HCT116 (cell line): ENCODE results near the gene CALN1. TPM values are rescaled to one million over a fixed set of nuclear protein-coding genes. Genes with fewer than 3 reads are reported as not detected.

Source experiments
- ATAC-seq: fragments of 200-7000 bp; cut with Tn5 transposase; 2 replicates; pipeline ENCODE4 v1.9.1; 2020; ENCODE audit warnings: mild to moderate bottlenecking, moderate library complexity
- BruUV-seq: library from RNA; stranded (reverse); fragments of 400-500 nt; replicated peaks from 2 replicates; lab custom pipeline; 2021; lab: Mats Ljungman, UMichigan
- CTCF ChIA-PET: fragments of 300-600 bp; sonication (Branson Sonifier 250); formaldehyde crosslinking; loops from one replicate; lab custom pipeline; 2021; ENCODE audit warnings: antibody characterized with exemption; lab: Charles Lee
- POLR2A ChIA-PET: fragments of 300-600, 350-600 bp; sonication (Branson Sonifier 250); formaldehyde crosslinking; loops from one replicate; lab custom pipeline; 2021; ENCODE audit warnings: antibody characterized with exemption; lab: Charles Lee
- RAD21 ChIA-PET, 2 experiments: fragments of 300-600 bp; sonication (Branson Sonifier 250); formaldehyde crosslinking; loops; one replicate each; lab custom pipeline; 2023; ENCODE audit warnings: low total read pairs in 2 of 2; ENCODE audit not compliant: uncharacterized antibody in 2 of 2, unreplicated experiment in 2 of 2, low non-redundant PET in 1 of 2; lab: Charles Lee
- DNase-seq: peaks from one replicate; pipeline ENCODE4 v3.0.0-alpha.2; 2010; ENCODE audit warnings: low read depth, low spot score
- H2AFZ ChIP-seq: fragments of 200-600 bp; shearing (Covaris generic), sonication (generic); 2 replicates; pipeline ENCODE4 v1.6.1; 2017; ENCODE audit warnings: low read depth, mixed run types, mixed read lengths, antibody characterized with exemption, low read length; ENCODE audit not compliant: poor library complexity, severe bottlenecking
- H3K27ac ChIP-seq: 2 replicates; pipeline ENCODE4 v1.5.1; 2012; ENCODE audit warnings: low read depth, low read length
- H3K27me3 ChIP-seq: fragments of 200-600 bp; sonication (generic); 2 replicates; pipeline ENCODE4 v1.6.1; 2016; ENCODE audit warnings: mixed run types, low read length, mixed read lengths; ENCODE audit not compliant: insufficient read depth
- H3K36me3 ChIP-seq, 2 experiments: fragments of 200-500 bp in 1 of 2; fragments of 200-600 bp in 1 of 2; sonication (Bioruptor generic) in 1 of 2; sonication (generic) in 1 of 2; 2 replicates each; pipeline versions ENCODE4 v1.5.1 to v1.6.1; 2014 to 2016; ENCODE audit warnings: low read length in 2 of 2, inconsistent platforms in 1 of 2, mixed read lengths in 1 of 2, mixed run types in 1 of 2; ENCODE audit not compliant: insufficient read depth in 2 of 2, control insufficient read depth in 1 of 2
- H3K4me1 ChIP-seq, 2 experiments: fragments of 200-600 bp in 1 of 2; sonication (generic) in 1 of 2; 2 replicates each; pipeline versions ENCODE4 v1.5.1 to v1.6.1; 2012 to 2017; ENCODE audit warnings: low read length in 2 of 2, inconsistent platforms in 1 of 2, mild to moderate bottlenecking in 1 of 2, mixed read lengths in 1 of 2, mixed run types in 1 of 2, moderate library complexity in 1 of 2; ENCODE audit not compliant: insufficient read depth in 2 of 2, control insufficient read depth in 1 of 2
- H3K4me2 ChIP-seq: fragments of 200-600 bp; sonication (generic); 2 replicates; pipeline ENCODE4 v1.6.1; 2017; ENCODE audit warnings: mixed run types, low read length, mixed read lengths
- H3K4me3 ChIP-seq, 2 experiments: fragments of 200-600 bp in 1 of 2; sonication (generic) in 1 of 2; replicated peaks in 1 of 2; 2 replicates each; pipeline ENCODE4 v1.5.1; 2011 to 2016; ENCODE audit warnings: low read length in 2 of 2, control low read depth in 1 of 2, low read depth in 1 of 2, mild to moderate bottlenecking in 1 of 2, mixed read lengths in 1 of 2, mixed run types in 1 of 2
- H3K79me2 ChIP-seq: fragments of 200-600 bp; sonication (generic); 2 replicates; pipeline ENCODE4 v1.6.1; 2017; ENCODE audit warnings: mild to moderate bottlenecking, mixed run types, low read length, moderate library complexity, mixed read lengths; ENCODE audit not compliant: insufficient read depth
- H3K9ac ChIP-seq: fragments of 200-600 bp; sonication (generic); 2 replicates; pipeline ENCODE4 v1.6.1; 2016; ENCODE audit warnings: low read length, mixed read lengths
- H3K9me2 ChIP-seq: fragments of 200-600 bp; sonication (generic), shearing (Covaris generic); 2 replicates; pipeline ENCODE4 v1.6.1; 2017; ENCODE audit warnings: mixed run types, mild to moderate bottlenecking, moderate library complexity; ENCODE audit not compliant: insufficient read depth
- H3K9me3 ChIP-seq, 2 experiments: fragments of 200-500 bp in 1 of 2; fragments of 200-600 bp in 1 of 2; sonication (Bioruptor generic) in 1 of 2; sonication (generic) in 1 of 2; 2 replicates each; pipeline ENCODE4 v1.6.1; 2014 to 2017; ENCODE audit warnings: low read length in 2 of 2, mixed read lengths in 2 of 2, inconsistent platforms in 1 of 2, low read depth in 1 of 2, mild to moderate bottlenecking in 1 of 2, mixed run types in 1 of 2, moderate library complexity in 1 of 2; ENCODE audit not compliant: control insufficient read depth in 1 of 2, insufficient read depth in 1 of 2
- H4K20me1 ChIP-seq: fragments of 200-600 bp; sonication (generic), shearing (Covaris generic); 2 replicates; pipeline ENCODE4 v1.6.1; 2017; ENCODE audit warnings: mixed run types, mild to moderate bottlenecking, moderate library complexity; ENCODE audit not compliant: insufficient read depth
- CEBPB ChIP-seq: IDR thresholded peaks from 2 replicates; pipeline ENCODE4 v1.6.1; 2012; ENCODE audit warnings: low read depth
- EZH2phosphoT487 ChIP-seq: fragments of 200-600 bp; IDR thresholded peaks from 2 replicates; pipeline ENCODE4 v1.6.1; 2018; ENCODE audit warnings: antibody characterized with exemption, borderline replicate concordance
- FOSL1 ChIP-seq: IDR thresholded peaks from 2 replicates; pipeline ENCODE4 v1.6.1; 2012; ENCODE audit warnings: low read depth
- JUND ChIP-seq: IDR thresholded peaks from 2 replicates; pipeline ENCODE4 v1.6.1; 2012
- POLR2A ChIP-seq: IDR thresholded peaks from 2 replicates; pipeline ENCODE4 v1.7.0; 2011; ENCODE audit warnings: borderline replicate concordance; ENCODE audit not compliant: insufficient read depth, insufficient read length; ENCODE audit errors: extremely low read depth
- POLR2AphosphoS5 ChIP-seq: IDR thresholded peaks from 2 replicates; pipeline ENCODE4 v1.6.1; 2011; ENCODE audit warnings: mild to moderate bottlenecking, low read depth, low read length, moderate library complexity
- REST ChIP-seq: IDR thresholded peaks from 2 replicates; pipeline ENCODE4 v1.6.1; 2012; ENCODE audit warnings: low read depth
- SIN3A ChIP-seq: IDR thresholded peaks from 2 replicates; pipeline ENCODE4 v1.6.1; 2012; ENCODE audit warnings: low read depth
- SRF ChIP-seq: IDR thresholded peaks from 2 replicates; pipeline ENCODE4 v1.6.1; 2012; ENCODE audit warnings: low read depth
- TCF7L2 ChIP-seq: IDR thresholded peaks from 2 replicates; pipeline ENCODE4 v1.7.0; 2011; ENCODE audit warnings: borderline replicate concordance, inconsistent platforms; ENCODE audit not compliant: insufficient read depth, insufficient read length; ENCODE audit errors: extremely low read depth
- YY1 ChIP-seq: IDR thresholded peaks from 2 replicates; pipeline ENCODE4 v1.6.1; 2011; ENCODE audit warnings: low read length, low read depth, moderate library complexity, mild to moderate bottlenecking; ENCODE audit not compliant: insufficient replicate concordance; ENCODE audit errors: extremely low read depth
- ZFX ChIP-seq: fragments of 450-650 bp; IDR thresholded peaks from 2 replicates; pipeline ENCODE4 v1.6.1; 2017
- intact Hi-C: fragments of 100-400 bp; cut with micrococcal nuclease; formaldehyde crosslinking; loops from 2 replicates; pipeline ENCODE4 v1.10.0; 2022
- total RNA-seq: library from RNA; stranded (reverse); gene quantifications from one replicate; pipeline ENCODE4 v1.2.1, GENCODE V29; 2021; ENCODE audit not compliant: unreplicated experiment
- TF ChIP-seq, protein P1 (sequence below): IDR thresholded peaks from 2 replicates; pipeline ENCODE4 v1.6.1; 2012
- TF ChIP-seq, protein P2 (sequence below), 3 experiments: fragments of 200-600 bp in 1 of 3; sonication (generic) in 1 of 3; IDR thresholded peaks in 2 of 3; conservative IDR thresholded peaks in 1 of 3; 2 replicates each; pipeline ENCODE4 v1.5.1; 2012 to 2017; ENCODE audit warnings: low read depth in 2 of 3, low read length in 2 of 3, antibody characterized with exemption in 1 of 3, borderline replicate concordance in 1 of 3, control low read depth in 1 of 3, mild to moderate bottlenecking in 1 of 3, mixed read lengths in 1 of 3, mixed run types in 1 of 3, moderate library complexity in 1 of 3; ENCODE audit not compliant: insufficient read depth in 1 of 3
- TF ChIP-seq, protein P3 (sequence below): IDR thresholded peaks from 2 replicates; pipeline ENCODE4 v1.6.1; 2012

Gene CALN1
- total RNA-seq, 1 experiment from 2014 or later = 0.17 TPM

- DNase-seq (no peak), ATAC-seq (no peak)
- no peak overlapping the region for H3K9ac ChIP-seq
- H4K20me1 ChIP-seq = no peaks in the 10 kb centered on the region
- CTCF ChIA-PET = no interaction called here
- no peak overlapping the region for H3K27ac ChIP-seq
- no peaks in the 10 kb centered on the region for H3K36me3 ChIP-seq
- BruUV-seq = no TSS peak
- intact Hi-C loops = no loop called here
- H3K4me1 ChIP-seq = no peaks in the 10 kb centered on the region
- H3K79me2 ChIP-seq = no peaks in the 10 kb centered on the region
- H3K9me3 ChIP-seq = no peaks in the 10 kb centered on the region
- no peak overlapping the region for H2AFZ ChIP-seq
- peaks cover 33% of the 10 kb centered on the region; the same call in 1 of the 2 replicates for H3K27me3 ChIP-seq
- TF ChIP-seq ZFX (no peak), YY1 (no peak), EZH2phosphoT487 (no peak), POLR2A (no peak), REST (no peak), FOSL1 (no peak), JUND (no peak), CEBPB (no peak), POLR2AphosphoS5 (no peak), SRF (no peak), SIN3A (no peak), TCF7L2 (no peak)
- TF ChIP-seq, protein P1, sequence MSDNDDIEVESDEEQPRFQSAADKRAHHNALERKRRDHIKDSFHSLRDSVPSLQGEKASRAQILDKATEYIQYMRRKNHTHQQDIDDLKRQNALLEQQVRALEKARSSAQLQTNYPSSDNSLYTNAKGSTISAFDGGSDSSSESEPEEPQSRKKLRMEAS = no peak
- TF ChIP-seq, protein P2, sequence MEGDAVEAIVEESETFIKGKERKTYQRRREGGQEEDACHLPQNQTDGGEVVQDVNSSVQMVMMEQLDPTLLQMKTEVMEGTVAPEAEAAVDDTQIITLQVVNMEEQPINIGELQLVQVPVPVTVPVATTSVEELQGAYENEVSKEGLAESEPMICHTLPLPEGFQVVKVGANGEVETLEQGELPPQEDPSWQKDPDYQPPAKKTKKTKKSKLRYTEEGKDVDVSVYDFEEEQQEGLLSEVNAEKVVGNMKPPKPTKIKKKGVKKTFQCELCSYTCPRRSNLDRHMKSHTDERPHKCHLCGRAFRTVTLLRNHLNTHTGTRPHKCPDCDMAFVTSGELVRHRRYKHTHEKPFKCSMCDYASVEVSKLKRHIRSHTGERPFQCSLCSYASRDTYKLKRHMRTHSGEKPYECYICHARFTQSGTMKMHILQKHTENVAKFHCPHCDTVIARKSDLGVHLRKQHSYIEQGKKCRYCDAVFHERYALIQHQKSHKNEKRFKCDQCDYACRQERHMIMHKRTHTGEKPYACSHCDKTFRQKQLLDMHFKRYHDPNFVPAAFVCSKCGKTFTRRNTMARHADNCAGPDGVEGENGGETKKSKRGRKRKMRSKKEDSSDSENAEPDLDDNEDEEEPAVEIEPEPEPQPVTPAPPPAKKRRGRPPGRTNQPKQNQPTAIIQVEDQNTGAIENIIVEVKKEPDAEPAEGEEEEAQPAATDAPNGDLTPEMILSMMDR (IDR thresholded peaks at IDR 0.05 in 2 of 3, conservative IDR thresholded peaks at IDR 0.05 in 1 of 3; ENCODE audit: borderline replicate concordance in 1 of 3, insufficient read depth in 1 of 3, low read depth in 2 of 3, low read length in 2 of 3) = no peak
- TF ChIP-seq, protein P3, sequence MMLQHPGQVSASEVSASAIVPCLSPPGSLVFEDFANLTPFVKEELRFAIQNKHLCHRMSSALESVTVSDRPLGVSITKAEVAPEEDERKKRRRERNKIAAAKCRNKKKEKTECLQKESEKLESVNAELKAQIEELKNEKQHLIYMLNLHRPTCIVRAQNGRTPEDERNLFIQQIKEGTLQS = no peak
- TF ChIP-seq, all 23 proteins: peak for 0
- RAD21 ChIA-PET = no interaction called here
- no peaks in the 10 kb centered on the region for H3K9me2 ChIP-seq
- H3K4me2 ChIP-seq = no peak overlapping the region
- POLR2A ChIA-PET = no interaction called here
- no peak overlapping the region for H3K4me3 ChIP-seq
These were observed 35.5 kb upstream of the CALN1 start for GRCh38 chr7:72447465-72448204.
